ENCODE data around the gene NUP153. TPM values are rescaled to one million over a fixed set of nuclear protein-coding genes. Genes with fewer than 3 reads are reported as not detected.
"Not testable (repeated sequence)": the region's sequence is repeated elsewhere in the genome, so short reads cannot be mapped to it uniquely, and the experiment has no call there.

NUP153 gene
- total RNA-seq, 1 donor from 2014 or later, result 30.7 TPM

DNA sequence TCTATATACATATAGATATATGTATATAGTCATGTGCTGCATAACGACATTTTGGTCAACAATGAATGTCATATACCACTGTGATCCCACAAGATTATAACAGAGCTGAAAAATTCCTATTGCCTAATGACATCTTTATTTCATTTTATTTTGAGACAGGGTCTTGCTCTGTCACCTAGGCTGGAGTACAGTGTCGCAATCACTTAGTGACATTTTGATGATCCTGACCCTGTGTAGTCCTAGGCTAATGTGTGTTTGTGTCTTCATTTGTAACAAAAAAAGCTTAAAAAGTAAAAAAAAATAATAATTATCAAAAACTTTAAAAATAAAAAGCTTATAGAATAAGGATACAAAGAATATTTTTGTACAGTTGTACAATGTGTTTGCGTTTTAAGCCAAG lies 110.6 kb downstream of the NUP153 start:
- DNase-seq (ENCODE audit: low read depth), result no peak
- no peak overlapping the region for H3K4me3 ChIP-seq (ENCODE audit: low read depth, low read length)
- TF ChIP-seq, protein P1, sequence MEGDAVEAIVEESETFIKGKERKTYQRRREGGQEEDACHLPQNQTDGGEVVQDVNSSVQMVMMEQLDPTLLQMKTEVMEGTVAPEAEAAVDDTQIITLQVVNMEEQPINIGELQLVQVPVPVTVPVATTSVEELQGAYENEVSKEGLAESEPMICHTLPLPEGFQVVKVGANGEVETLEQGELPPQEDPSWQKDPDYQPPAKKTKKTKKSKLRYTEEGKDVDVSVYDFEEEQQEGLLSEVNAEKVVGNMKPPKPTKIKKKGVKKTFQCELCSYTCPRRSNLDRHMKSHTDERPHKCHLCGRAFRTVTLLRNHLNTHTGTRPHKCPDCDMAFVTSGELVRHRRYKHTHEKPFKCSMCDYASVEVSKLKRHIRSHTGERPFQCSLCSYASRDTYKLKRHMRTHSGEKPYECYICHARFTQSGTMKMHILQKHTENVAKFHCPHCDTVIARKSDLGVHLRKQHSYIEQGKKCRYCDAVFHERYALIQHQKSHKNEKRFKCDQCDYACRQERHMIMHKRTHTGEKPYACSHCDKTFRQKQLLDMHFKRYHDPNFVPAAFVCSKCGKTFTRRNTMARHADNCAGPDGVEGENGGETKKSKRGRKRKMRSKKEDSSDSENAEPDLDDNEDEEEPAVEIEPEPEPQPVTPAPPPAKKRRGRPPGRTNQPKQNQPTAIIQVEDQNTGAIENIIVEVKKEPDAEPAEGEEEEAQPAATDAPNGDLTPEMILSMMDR (conservative IDR thresholded peaks at IDR 0.05; ENCODE audit: low read depth, low read length), result no peak

DNA sequence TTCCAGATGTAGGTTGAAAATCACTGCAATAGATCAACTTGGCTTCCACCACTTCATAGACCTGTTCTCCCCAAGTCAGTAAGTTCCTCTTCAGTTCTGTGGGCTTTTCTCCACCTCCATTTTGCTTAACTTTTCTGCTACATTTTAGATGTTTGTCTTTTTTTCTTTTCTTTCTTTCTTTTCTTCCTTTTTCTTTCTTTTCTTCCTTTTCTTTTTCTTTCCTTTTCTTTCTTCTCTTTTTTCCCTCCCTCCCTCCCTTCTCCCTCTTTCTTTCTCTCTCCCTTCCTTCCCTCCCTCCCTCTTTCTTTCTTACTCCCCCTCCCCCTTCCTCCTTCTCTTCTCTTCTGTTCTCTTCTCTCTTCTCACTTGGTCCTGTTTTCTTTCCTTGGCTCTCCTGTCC lies 113.5 kb downstream of the NUP153 start:
- TF ChIP-seq, protein P1 (conservative IDR thresholded peaks at IDR 0.05; ENCODE audit: low read depth, low read length), result no peak

DNA sequence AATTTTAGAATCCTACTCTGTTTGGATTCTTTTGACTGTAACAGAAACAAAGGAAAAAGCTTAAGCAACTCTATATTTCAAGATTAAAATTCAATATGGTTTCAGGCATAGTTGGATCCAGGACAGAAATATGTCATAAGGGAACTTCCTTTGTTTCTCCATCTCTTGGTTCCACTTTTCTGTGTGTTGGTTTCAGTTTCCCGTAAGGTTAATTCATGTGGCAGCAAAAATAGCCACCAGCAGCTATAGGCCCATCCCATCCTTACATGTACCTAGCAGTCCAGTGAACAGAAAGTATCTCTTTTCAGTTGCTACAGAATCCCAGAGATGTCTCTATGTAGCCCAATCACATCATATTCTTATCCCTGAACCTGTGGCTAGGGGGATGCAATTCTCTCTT lies 115.4 kb downstream of the NUP153 start:
- TF ChIP-seq, protein P1 (conservative IDR thresholded peaks at IDR 0.05; ENCODE audit: low read depth, low read length), result no peak
- no peak for DNase-seq (ENCODE audit: low read depth)
- no peak overlapping the region for H3K4me3 ChIP-seq (ENCODE audit: low read depth, low read length)

More for the DNA sequence above, 113.5 kb downstream of the NUP153 start:
- no peak for DNase-seq (ENCODE audit: low read depth)
- no peak overlapping the region for H3K4me3 ChIP-seq (ENCODE audit: low read depth, low read length)

DNA sequence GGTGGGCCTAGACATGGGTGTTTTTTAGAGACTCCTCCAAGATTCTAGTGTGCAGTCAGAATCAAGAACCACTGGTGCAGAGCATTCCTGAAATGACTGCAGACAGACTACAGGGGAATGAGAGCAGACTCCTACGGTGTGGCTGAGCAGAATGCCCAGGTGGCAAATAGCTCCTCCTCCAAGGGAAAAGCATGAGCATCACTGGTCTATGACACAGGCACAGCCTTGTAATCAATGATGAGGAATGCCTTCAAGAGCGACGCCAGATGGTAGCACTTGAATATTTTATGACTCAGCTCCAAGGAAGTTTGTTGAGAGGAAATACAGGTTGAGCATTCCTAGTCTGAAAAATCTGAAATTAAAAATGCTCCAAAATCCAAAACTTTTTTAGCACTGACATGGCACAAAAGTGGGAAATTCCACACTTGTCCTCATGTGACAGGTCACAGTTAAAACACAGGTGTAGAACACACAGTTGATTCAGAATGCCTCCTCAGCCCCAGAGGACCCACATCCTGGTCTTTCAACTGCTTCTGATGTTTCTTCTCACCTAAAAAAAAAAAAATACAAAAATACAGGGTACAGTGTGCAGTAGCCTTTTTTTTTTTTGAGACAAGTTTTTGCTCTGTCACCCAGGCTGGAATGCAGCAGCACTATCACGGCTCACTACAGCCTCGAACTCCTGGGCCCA lies 117.2 kb downstream of the NUP153 start:
- no peak overlapping the region for H3K4me3 ChIP-seq (ENCODE audit: low read depth, low read length)
- TF ChIP-seq, protein P1 (conservative IDR thresholded peaks at IDR 0.05; ENCODE audit: low read depth, low read length), result peak; percentile 34
- DNase-seq (ENCODE audit: low read depth), result peak; percentile 82

DNA sequence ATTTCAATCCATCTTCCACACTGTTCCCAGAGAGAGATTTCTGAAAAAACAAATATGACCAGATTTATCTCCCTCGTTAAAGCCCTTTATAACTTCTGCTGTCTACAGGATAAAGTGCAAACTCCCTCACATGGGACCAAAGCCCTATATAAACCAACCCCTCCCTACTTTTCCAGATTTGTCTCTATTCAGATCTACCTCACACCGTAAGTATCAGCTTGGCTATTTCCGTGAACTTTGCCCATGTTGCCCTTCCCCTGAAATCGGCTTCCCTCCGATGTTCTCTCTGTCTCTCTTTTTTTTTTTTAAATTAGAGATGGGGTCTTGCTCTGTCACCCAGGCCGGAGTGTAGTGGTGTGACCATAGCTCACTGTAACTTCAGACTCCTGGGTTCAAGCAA lies 118.7 kb downstream of the NUP153 start:
- TF ChIP-seq, protein P1 (conservative IDR thresholded peaks at IDR 0.05; ENCODE audit: low read depth, low read length), result no peak
- DNase-seq (ENCODE audit: low read depth), result no peak

DNA sequence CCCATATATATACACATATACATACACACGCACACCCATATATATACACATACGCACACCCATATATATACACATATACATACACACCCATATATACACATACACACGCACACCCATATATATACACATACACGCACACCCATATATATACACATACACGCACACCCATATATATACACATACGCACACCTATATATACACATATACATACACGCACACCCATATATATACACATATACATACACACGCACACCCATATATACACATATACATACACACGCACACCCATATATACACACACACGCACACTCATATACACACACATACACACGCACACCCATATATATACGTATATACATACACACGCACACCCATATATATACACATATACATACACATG lies 120.1 kb downstream of the NUP153 start:
- not testable (repeated sequence) for DNase-seq (ENCODE audit: low read depth); H3K4me3 ChIP-seq (ENCODE audit: low read depth, low read length)

More for the DNA sequence above, 118.7 kb downstream of the NUP153 start:
- H3K4me3 ChIP-seq (ENCODE audit: low read depth, low read length), result no peak overlapping the region

DNA sequence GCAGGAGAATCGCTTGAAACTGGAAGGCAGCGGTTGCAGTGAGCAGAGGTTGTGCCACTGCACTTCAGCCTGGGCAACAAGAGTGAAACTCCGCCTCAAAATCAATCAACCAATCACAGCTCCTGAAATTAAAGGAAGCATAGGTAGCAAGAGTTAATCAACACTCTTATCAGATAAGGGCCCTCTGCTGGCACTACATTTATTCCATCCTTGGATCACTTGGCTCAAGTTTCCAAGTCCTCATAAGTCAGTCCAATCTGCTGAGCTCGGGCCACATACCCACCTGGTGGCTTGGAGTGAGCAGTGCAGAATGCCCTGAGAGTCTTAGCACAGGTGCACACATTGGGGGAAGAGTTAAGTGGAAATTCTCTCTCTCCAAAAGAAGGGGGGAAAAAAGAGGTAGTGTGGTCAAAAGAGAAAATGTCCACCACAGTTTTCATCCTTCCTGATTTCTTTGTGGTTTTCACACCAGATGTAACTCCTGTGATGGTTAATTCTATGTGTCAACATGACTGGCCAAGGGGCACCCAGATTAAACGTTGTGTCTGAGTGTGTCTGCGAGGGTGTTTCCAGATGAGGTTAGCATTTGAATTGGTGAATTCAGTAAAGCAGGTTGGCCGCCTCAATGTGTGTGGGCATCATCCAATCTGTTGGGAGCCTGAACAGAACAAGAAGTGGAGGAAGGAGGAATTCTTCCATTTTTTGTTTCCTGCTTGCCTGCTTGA lies 120.8 kb downstream of the NUP153 start:
- TF ChIP-seq, protein P1 (conservative IDR thresholded peaks at IDR 0.05; ENCODE audit: low read depth, low read length), result peak; percentile 50
- DNase-seq (ENCODE audit: low read depth), result no peak
- H3K4me3 ChIP-seq (ENCODE audit: low read depth, low read length), result no peak overlapping the region
